Measurements from ENCODE around the gene CRYL1. TPM values are rescaled to one million over a fixed set of nuclear protein-coding genes. Genes with fewer than 3 reads are reported as not detected.

The CRYL1 gene
- total RNA-seq, 1 experiment from 2014 or later, result 12.2 TPM

- Mint-ChIP-seq H3K27me3 (ENCODE audit: unreplicated experiment) (peaks cover 15% of the 10 kb centered on the region), H3K36me3 (ENCODE audit: insufficient read depth, unreplicated experiment) (no peaks in the 10 kb centered on the region), H3K9me3 (ENCODE audit: low read depth, unreplicated experiment) (no peaks in the 10 kb centered on the region), H3K27ac (ENCODE audit: unreplicated experiment) (no peak overlapping the region), H3K4me3 (ENCODE audit: low read depth, unreplicated experiment) (no peak overlapping the region), H3K4me1 (ENCODE audit: low read depth, unreplicated experiment) (no peaks in the 10 kb centered on the region)
- intact Hi-C loops (cut with micrococcal nuclease; ENCODE audit: unreplicated experiment), result no loop called here
- CTCF ChIA-PET, result no interaction called here
- no peak for TF ChIP-seq CTCF (IDR thresholded peaks at IDR 0.05; ENCODE audit: unreplicated experiment)
- no peak for DNase-seq
- no TSS peak for BruUV-seq (replicated peaks)
Observed at GRCh38 chr13:20399961-20400360, 125.7 kb downstream of the CRYL1 start.

- no peaks in the 10 kb centered on the region for H3K36me3 Mint-ChIP-seq (ENCODE audit: insufficient read depth, unreplicated experiment)
- no peak overlapping the region for H3K4me3 Mint-ChIP-seq (ENCODE audit: low read depth, unreplicated experiment)
- peaks cover 15% of the 10 kb centered on the region for H3K27me3 Mint-ChIP-seq (ENCODE audit: unreplicated experiment)
- no peak overlapping the region for H3K27ac Mint-ChIP-seq (ENCODE audit: unreplicated experiment)
- no peak for TF ChIP-seq CTCF (IDR thresholded peaks at IDR 0.05; ENCODE audit: unreplicated experiment)
- BruUV-seq (replicated peaks), result no TSS peak
- CTCF ChIA-PET, result no interaction called here
- no peak for DNase-seq
- H3K9me3 Mint-ChIP-seq (ENCODE audit: low read depth, unreplicated experiment), result no peaks in the 10 kb centered on the region
- intact Hi-C loops (cut with micrococcal nuclease; ENCODE audit: unreplicated experiment), result no loop called here
- H3K4me1 Mint-ChIP-seq (ENCODE audit: low read depth, unreplicated experiment), result no peaks in the 10 kb centered on the region
Observed at GRCh38 chr13:20399515-20399914, 126.1 kb downstream of the CRYL1 start.

GRCh38 chr13:20398459-20398858, 127.2 kb downstream of the CRYL1 start:
- CTCF ChIA-PET, result interaction anchor here (1.2 kb wide), 1 partner anchor 201 kb away, joined by 3 read pairs; no protein-coding TSS in a partner anchor
- Mint-ChIP-seq H3K27me3 (ENCODE audit: unreplicated experiment) (peaks cover 15% of the 10 kb centered on the region), H3K27ac (ENCODE audit: unreplicated experiment) (no peak overlapping the region), H3K9me3 (ENCODE audit: low read depth, unreplicated experiment) (no peaks in the 10 kb centered on the region), H3K36me3 (ENCODE audit: insufficient read depth, unreplicated experiment) (no peaks in the 10 kb centered on the region), H3K4me1 (ENCODE audit: low read depth, unreplicated experiment) (no peaks in the 10 kb centered on the region), H3K4me3 (ENCODE audit: low read depth, unreplicated experiment) (no peak overlapping the region)
- DNase-seq, result no peak
- TF ChIP-seq CTCF (IDR thresholded peaks at IDR 0.05; ENCODE audit: unreplicated experiment), result no peak
- intact Hi-C loops (cut with micrococcal nuclease; ENCODE audit: unreplicated experiment), result no loop called here
- no TSS peak for BruUV-seq (replicated peaks)

- no TSS peak for BruUV-seq (replicated peaks)
- Mint-ChIP-seq H3K27ac (ENCODE audit: unreplicated experiment) (no peak overlapping the region), H3K9me3 (ENCODE audit: low read depth, unreplicated experiment) (no peaks in the 10 kb centered on the region), H3K27me3 (ENCODE audit: unreplicated experiment) (peaks cover 15% of the 10 kb centered on the region), H3K4me1 (ENCODE audit: low read depth, unreplicated experiment) (no peaks in the 10 kb centered on the region), H3K4me3 (ENCODE audit: low read depth, unreplicated experiment) (no peak overlapping the region), H3K36me3 (ENCODE audit: insufficient read depth, unreplicated experiment) (no peaks in the 10 kb centered on the region)
- TF ChIP-seq CTCF (IDR thresholded peaks at IDR 0.05; ENCODE audit: unreplicated experiment), result no peak
- CTCF ChIA-PET, result interaction anchor here (0.6 to 1.2 kb wide), 2 partner anchors 10 to 201 kb away, joined by 3 read pairs; no protein-coding TSS in a partner anchor
- intact Hi-C loops (cut with micrococcal nuclease; ENCODE audit: unreplicated experiment), result no loop called here
- DNase-seq, result no peak
Observed at GRCh38 chr13:20397896-20398295, 127.8 kb downstream of the CRYL1 start.

All from Calu3 (cell line).